Diencephalon (tissue), 1 donor: ENCODE measurements around the gene MTUS2. TPM values are rescaled to one million over a fixed set of nuclear protein-coding genes. Genes with fewer than 3 reads are reported as not detected.

Experiments
- small RNA-seq: library from RNA; depleted of rRNA; stranded (forward); fragments of <200 nt; gene quantifications from one replicate; pipeline ENCODE3, GENCODE V24; 2014
- total RNA-seq: library from RNA; depleted of rRNA; stranded (reverse); fragments of >200 nt; gene quantifications from one replicate; pipeline ENCODE4 v1.2.3, GENCODE V29; 2014

MTUS2 gene
- 19.4 TPM for total RNA-seq

GRCh38 chr13:28820099-28821051 lies at the start of gene MTUS2:
Gene MTUS2 (plus strand): TSS chr13:28820339.

Small RNA genes lying within 50 kb of the gene (small RNA-seq; reads per million reads assigned to genes)
- not detected for gene AL359741.1

Other genes with a start within 250 kb of the MTUS2 start
- 65.7 TPM for gene POMP, start 161.2 kb upstream of the MTUS2 start, total RNA-seq
- 5.1 TPM for gene SLC46A3, start 101.4 kb upstream of the MTUS2 start, total RNA-seq